HepG2 (cell line): ENCODE measurements around the gene SH3BP2. TPM values are rescaled to one million over a fixed set of nuclear protein-coding genes. Genes with fewer than 3 reads are reported as not detected.

Experiments
- ATAC-seq: fragments of 200-7000 bp; cut with Tn5 transposase; 3 replicates; pipeline ENCODE4 v1.9.1; 2020; ENCODE audit warnings: mild to moderate bottlenecking, moderate library complexity
- BruUV-seq: library from RNA; stranded (reverse); fragments of 400-500 nt; replicated peaks from 2 replicates; lab custom pipeline; 2021; lab: Mats Ljungman, UMichigan
- CTCF ChIA-PET: fragments of 300-600 bp; formaldehyde crosslinking; extraction: SDS; loops from one replicate; lab custom pipeline; 2021; ENCODE audit warnings: low total read pairs, inconsistent platforms, low intra/inter-chr PET ratio; lab: Yijun Ruan, JAX
- POLR2A ChIA-PET: fragments of 350-600 bp; sonication (Branson Sonifier 250); formaldehyde crosslinking; loops from one replicate; lab custom pipeline; 2020; ENCODE audit warnings: antibody characterized with exemption, inconsistent platforms; lab: Yijun Ruan, JAX
- DNase-seq: peaks from one replicate; pipeline ENCODE4 v3.0.0-alpha.2; 2015; ENCODE audit warnings: low spot score
- FAIRE-seq: peaks from 3 replicates; lab custom pipeline; 2011; peaks lifted over from hg19 to GRCh38; lab: Jason Lieb, UNC
- H2AFZ ChIP-seq: one replicate; pipeline ENCODE4 v1.6.1; 2011; ENCODE audit warnings: low read length, inconsistent platforms
- H3K27ac ChIP-seq: fragments of 300-600 bp; 3 replicates; pipeline ENCODE4 v1.8.0; 2011; ENCODE audit warnings: mixed run types, mild to moderate bottlenecking, mixed read lengths, low read length, inconsistent platforms; ENCODE audit not compliant: insufficient read depth; ENCODE audit errors: extremely low read length
- H3K27me3 ChIP-seq, 2 experiments: fragments of 200-600 bp in 1 of 2; 2 replicates in 1 of 2; 3 replicates in 1 of 2; pipeline versions ENCODE4 v1.6.0 to v1.8.0; 2011; ENCODE audit warnings: low read length in 2 of 2, mild to moderate bottlenecking in 2 of 2, moderate library complexity in 2 of 2, inconsistent platforms in 1 of 2; ENCODE audit not compliant: insufficient read depth in 2 of 2, control insufficient read depth in 1 of 2
- H3K36me3 ChIP-seq, 2 experiments: fragments of 200-600 bp in 1 of 2; replicated peaks in 1 of 2; 2 replicates in 1 of 2; 3 replicates in 1 of 2; pipeline versions ENCODE4 v1.5.1 to v1.8.0; 2011; ENCODE audit warnings: low read length in 2 of 2, inconsistent platforms in 1 of 2; ENCODE audit not compliant: insufficient read depth in 2 of 2, control insufficient read depth in 1 of 2
- H3K4me1 ChIP-seq: 2 replicates; pipeline ENCODE4 v1.5.1; 2012; ENCODE audit warnings: low read length, inconsistent platforms; ENCODE audit not compliant: insufficient read depth
- H3K4me2 ChIP-seq: 2 replicates; pipeline ENCODE4 v1.6.0; 2011; ENCODE audit warnings: low read depth, low read length, inconsistent platforms
- H3K4me3 ChIP-seq, 3 experiments: fragments of 200-600 bp in 1 of 3; sonication (generic), shearing (Covaris generic) in 1 of 3; replicated peaks in 1 of 3; 2 replicates each; pipeline ENCODE4 v1.5.1; 2011 to 2016; ENCODE audit warnings: low read length in 3 of 3, inconsistent platforms in 2 of 3, low read depth in 2 of 3, mild to moderate bottlenecking in 2 of 3, control low read depth in 1 of 3, mixed read lengths in 1 of 3; ENCODE audit not compliant: insufficient read depth in 1 of 3
- H3K79me2 ChIP-seq: one replicate; pipeline ENCODE4 v1.6.1; 2011; ENCODE audit warnings: low read length, inconsistent platforms; ENCODE audit not compliant: insufficient read depth
- H3K9ac ChIP-seq: 2 replicates; pipeline ENCODE4 v1.6.0; 2011; ENCODE audit warnings: mild to moderate bottlenecking, low read depth, low read length, inconsistent platforms; ENCODE audit not compliant: insufficient read depth
- H3K9me3 ChIP-seq: 2 replicates; pipeline ENCODE4 v1.5.1; 2012; ENCODE audit warnings: mild to moderate bottlenecking, low read length
- H4K20me1 ChIP-seq: 2 replicates; pipeline ENCODE4 v1.6.0; 2011; ENCODE audit warnings: inconsistent platforms, mild to moderate bottlenecking, low read length, moderate library complexity; ENCODE audit not compliant: insufficient read depth
- ARID2 ChIP-seq: sonication (generic); formaldehyde crosslinking; IDR thresholded peaks from 2 replicates; pipeline ENCODE4 v1.8.1; 2022; ENCODE audit warnings: mild to moderate bottlenecking, missing genetic modification reagents, borderline replicate concordance
- ATAD3A ChIP-seq: sonication (generic); formaldehyde crosslinking; IDR thresholded peaks from 2 replicates; pipeline ENCODE4 v1.4.0; 2020; ENCODE audit warnings: missing genetic modification reagents
- CBFB ChIP-seq: sonication (generic); formaldehyde crosslinking; IDR thresholded peaks from 2 replicates; pipeline ENCODE4 v1.4.0; 2020; ENCODE audit warnings: missing genetic modification reagents
- ISX ChIP-seq: sonication (generic); formaldehyde crosslinking; conservative IDR thresholded peaks from 2 replicates; pipeline ENCODE4 v1.5.0; 2020; ENCODE audit warnings: missing genetic modification reagents
- MZF1 ChIP-seq: sonication (generic); formaldehyde crosslinking; IDR thresholded peaks from 2 replicates; pipeline ENCODE4 v1.8.1; 2023; ENCODE audit warnings: mild to moderate bottlenecking, missing genetic modification reagents, borderline replicate concordance
- RAD21 ChIP-seq: fragments of 450-650 bp; formaldehyde crosslinking; IDR thresholded peaks from 2 replicates; pipeline ENCODE4 v1.5.0; 2020; ENCODE audit warnings: mild to moderate bottlenecking
- SP2 ChIP-seq: sonication (generic); formaldehyde crosslinking; IDR thresholded peaks from 2 replicates; pipeline ENCODE4 v1.5.1; 2020; ENCODE audit warnings: mild to moderate bottlenecking, missing genetic modification reagents
- TFE3 ChIP-seq: IDR thresholded peaks from 2 replicates; pipeline ENCODE4 v1.6.1; 2016
- ZFP37 ChIP-seq: sonication (generic); formaldehyde crosslinking; IDR thresholded peaks from 2 replicates; pipeline ENCODE4 v1.4.0; 2020; ENCODE audit warnings: missing genetic modification reagents, borderline replicate concordance
- ZNF17 ChIP-seq: sonication (generic); formaldehyde crosslinking; IDR thresholded peaks from 2 replicates; pipeline ENCODE4 v1.5.0; 2020; ENCODE audit warnings: mild to moderate bottlenecking, missing genetic modification reagents
- ZNF367 ChIP-seq: sonication (generic); formaldehyde crosslinking; IDR thresholded peaks from 2 replicates; pipeline ENCODE4 v1.4.0; 2020; ENCODE audit warnings: missing genetic modification reagents, borderline replicate concordance
- ZNF556 ChIP-seq: sonication (generic); formaldehyde crosslinking; IDR thresholded peaks from 2 replicates; pipeline ENCODE4 v1.4.0; 2020; ENCODE audit warnings: mild to moderate bottlenecking, missing genetic modification reagents, borderline replicate concordance
- ZNF720 ChIP-seq: sonication (generic); formaldehyde crosslinking; IDR thresholded peaks from 2 replicates; pipeline ENCODE4 v1.4.0; 2020; ENCODE audit warnings: missing genetic modification reagents
- WGBS: methylation state at CpG from one replicate; pipeline ENCODE4 v1.1.6; 2017; ENCODE audit warnings: low lambda C conversion rate; 5-methylcytosine and 5-hydroxymethylcytosine counted together
- in situ Hi-C: cut with HindIII; loops from 2 replicates; pipeline ENCODE4 v1.10.0; 2017; ENCODE audit warnings: low pct_unique_long_range_greater_than_20kb; ENCODE audit not compliant: extremely low pct_ligation_motif_present
- intact Hi-C: fragments of 100-400 bp; cut with micrococcal nuclease; formaldehyde crosslinking; loops from one replicate; pipeline ENCODE4 v1.10.0; 2022; ENCODE audit not compliant: unreplicated experiment
- polyA plus RNA-seq, 8 experiments: library from polyadenylated mRNA; depleted of rRNA in 3 of 8; stranded (reverse) in 7 of 8; unstranded in 1 of 8; fragments of >200 nt; fragmentation: Illumina TruSeq in 4 of 8; extraction: Trizol in 4 of 8; gene quantifications; 2 replicates each; pipeline versions ENCODE4 v1.2.1 to v1.2.3, GENCODE V29; 2011 to 2016; ENCODE audit warnings: low read depth in 4 of 8, missing spikeins in 1 of 8, mixed read lengths in 1 of 8; ENCODE audit not compliant: insufficient read depth in 1 of 8
- total RNA-seq, 5 experiments: library from RNA; depleted of rRNA; stranded (reverse); fragments of >200 nt; fragmentation: Illumina TruSeq; extraction: Trizol; gene quantifications; 2 replicates each; pipeline ENCODE4 v1.2.3, GENCODE V29; 2016; ENCODE audit warnings: low read depth in 1 of 5

Gene SH3BP2
- total and polyA plus RNA-seq, 2 of the 13 experiments (the other 11 are each of a cell fraction or from before 2014, with no cell fraction given) = 16.9 to 34.5 TPM

GRCh38 chr4:2799224-2799911 is 6.5 kb downstream of the SH3BP2 start:
- Histone ChIP-seq H3K9me3 (no peaks in the 10 kb centered on the region), H3K4me1 (peaks cover 77% of the 10 kb centered on the region), H3K27ac (no peak overlapping the region), H2AFZ (no peak overlapping the region), H3K27me3 (no peaks in the 10 kb centered on the region), H4K20me1 (no peaks in the 10 kb centered on the region), H3K9ac (peak overlapping the region; percentile 79), H3K4me3 (no peak overlapping the region), H3K79me2 (peaks cover 60% of the 10 kb centered on the region), H3K36me3 (peaks cover 3 to 14% of the 10 kb centered on the region in 2 experiments; a peak in 3 of 5 replicates), H3K4me2 (peak overlapping the region; percentile 95)
- CTCF ChIA-PET = no interaction called here
- FAIRE-seq = no peak
- no peak for DNase-seq
- intact Hi-C loops (no loop called here), in situ Hi-C loops (no loop called here)
- WGBS = 78% methylated on average over 9 of the region's 14 CpGs
- no peak for ATAC-seq
- POLR2A ChIA-PET = interaction anchor here (1.6 to 2.7 kb wide), 2 partner anchors 8 to 39 kb away, joined by 5 to 65 read pairs; partner anchors contain the start of gene SH3BP2
- TF ChIP-seq CBFB (CRISPR knock-in tag) (no peak), ZNF367 (CRISPR knock-in tag) (no peak), ARID2 (CRISPR knock-in tag) (no peak), ZNF17 (CRISPR knock-in tag) (no peak)
- BruUV-seq = no TSS peak

GRCh38 chr4:2799971-2800690 is 7.2 kb downstream of the SH3BP2 start:
- ATAC-seq (peak; percentile 67), DNase-seq (no peak), FAIRE-seq (no peak)
- H3K27me3 ChIP-seq = no peaks in the 10 kb centered on the region
- peaks cover 2 to 14% of the 10 kb centered on the region in 2 experiments; a peak in 3 of 5 replicates for H3K36me3 ChIP-seq
- H4K20me1 ChIP-seq = no peaks in the 10 kb centered on the region
- peak overlapping the region; percentile 95 for H3K4me2 ChIP-seq
- H3K9ac ChIP-seq = peak overlapping the region; percentile 79
- H3K9me3 ChIP-seq = no peaks in the 10 kb centered on the region
- BruUV-seq = no TSS peak
- in situ Hi-C loops = loop anchor here (5.0 kb wide), 1 partner anchor 37 kb away; no protein-coding TSS in a partner anchor
- POLR2A ChIA-PET = interaction anchor here (0.9 to 2.7 kb wide), 9 partner anchors 9 to 53 kb away, joined by 3 to 65 read pairs (median 5); partner anchors contain the start of genes SH3BP2 and TNIP2
- no peak overlapping the region for H2AFZ ChIP-seq
- WGBS = 43% methylated on average over 14 of the region's 23 CpGs
- H3K4me3 ChIP-seq = peak overlapping the region; percentile 56 to 79 (median 66); a peak in 5 of 6 replicates
- H3K4me1 ChIP-seq = peaks cover 69% of the 10 kb centered on the region
- H3K79me2 ChIP-seq = peaks cover 58% of the 10 kb centered on the region
- intact Hi-C loops = loop anchor here (2.0 to 5.0 kb wide), 2 partner anchors 39 to 62 kb away; no protein-coding TSS in a partner anchor
- H3K27ac ChIP-seq = peak overlapping the region; percentile 83
- CTCF ChIA-PET = no interaction called here
- TF ChIP-seq ZNF720 (no peak), TFE3 (CRISPR knock-in tag) (no peak), MZF1 (CRISPR knock-in tag) (no peak), RAD21 (CRISPR knock-in tag) (peak; percentile 7; the same call in 1 of the 2 replicates), ISX (CRISPR knock-in tag) (no peak), ZFP37 (CRISPR knock-in tag) (no peak), ATAD3A (CRISPR knock-in tag) (no peak), ZNF556 (CRISPR knock-in tag) (no peak), SP2 (no peak)
